GM21528 (cell line): Measurements from ENCODE around the gene VAMP2.

Experiments
- ATAC-seq: cut with Tn5 transposase; IDR thresholded peaks from one replicate; pipeline ENCODE4 v1.9.1; 2021; ENCODE audit warnings: mild to moderate bottlenecking, moderate library complexity; ENCODE audit not compliant: unreplicated experiment, low FRiP score

VAMP2 gene

DNA sequence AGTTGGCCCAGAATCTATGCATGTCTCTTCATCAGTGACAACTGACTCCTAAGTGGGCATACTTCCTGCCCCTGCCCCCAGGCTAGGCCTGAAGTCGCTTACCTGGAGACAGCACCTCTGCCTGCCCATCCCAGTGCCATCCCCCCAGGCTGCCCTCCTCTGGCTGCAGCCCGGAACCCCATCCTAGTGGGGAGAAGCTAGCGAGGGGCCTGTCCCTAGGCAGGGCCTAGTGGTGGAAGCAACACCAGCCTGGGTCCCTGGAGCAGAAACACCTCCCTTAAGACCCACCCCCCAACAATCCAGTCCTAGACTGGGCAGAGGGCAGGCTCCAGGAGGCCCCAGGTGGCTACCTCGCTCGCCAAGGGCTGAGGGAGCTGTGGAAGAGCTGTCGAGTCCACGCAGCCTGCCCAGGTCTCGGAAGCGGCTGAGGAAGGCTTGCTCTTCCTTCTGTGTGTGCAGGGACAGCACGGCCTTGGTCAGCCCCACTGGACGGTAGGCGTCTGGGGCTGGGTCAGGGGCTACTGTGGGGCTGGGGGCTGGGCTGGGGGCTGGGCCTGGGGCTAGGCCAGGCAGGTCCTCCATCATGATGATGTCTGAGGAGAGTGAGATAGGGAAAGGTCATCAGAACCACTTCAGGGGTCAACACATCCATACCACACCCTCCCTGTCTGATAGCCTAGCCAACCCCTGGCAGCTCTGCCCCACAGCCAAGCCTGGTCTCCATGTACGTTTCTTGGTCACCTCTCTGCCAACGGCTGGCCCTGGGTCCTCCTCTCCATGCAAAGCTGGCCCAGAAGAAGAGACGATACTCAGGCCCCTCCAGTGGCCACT lies 18.1 kb downstream of the VAMP2 start:
- no peak for ATAC-seq

DNA sequence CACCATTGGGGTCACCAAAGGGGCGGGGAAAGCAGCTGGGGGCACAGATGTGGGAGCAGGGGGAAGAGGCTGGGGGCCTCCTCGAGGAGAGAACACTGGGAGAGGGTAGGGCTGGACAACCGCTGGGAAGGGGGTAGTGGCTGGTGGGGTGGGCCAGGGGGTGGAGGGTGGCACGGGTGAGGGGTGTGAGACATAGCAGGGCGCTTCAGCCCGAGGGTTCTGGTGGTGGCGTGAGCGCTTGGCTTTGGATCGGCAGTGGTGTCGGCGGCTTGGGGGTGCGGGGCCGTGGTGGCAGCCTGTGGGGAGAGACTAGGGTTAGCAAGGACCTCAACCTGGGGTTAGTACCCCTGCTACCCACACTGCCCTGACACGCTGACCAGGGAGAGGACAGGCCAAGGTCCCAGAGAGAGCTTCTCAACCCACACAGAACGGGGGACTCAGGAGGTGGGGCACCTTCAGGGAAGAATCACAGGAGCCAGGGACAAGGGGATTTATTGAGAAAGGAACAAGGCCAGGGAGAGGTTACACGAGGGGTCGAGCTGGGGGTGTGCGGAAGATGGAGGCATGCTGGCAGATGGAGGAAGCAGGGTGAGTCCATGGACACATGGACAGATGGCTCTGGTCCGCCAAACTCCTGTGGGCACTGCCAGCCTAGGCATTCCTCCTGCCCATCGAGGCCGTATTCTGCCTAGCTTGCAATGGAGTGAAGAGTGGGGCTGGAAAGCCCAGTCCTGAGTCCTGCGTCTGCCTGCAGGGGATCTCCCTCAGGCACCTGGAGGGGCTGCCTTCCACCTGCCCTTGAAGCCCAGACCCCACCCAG lies 19.0 kb downstream of the VAMP2 start:
- no peak for ATAC-seq

DNA sequence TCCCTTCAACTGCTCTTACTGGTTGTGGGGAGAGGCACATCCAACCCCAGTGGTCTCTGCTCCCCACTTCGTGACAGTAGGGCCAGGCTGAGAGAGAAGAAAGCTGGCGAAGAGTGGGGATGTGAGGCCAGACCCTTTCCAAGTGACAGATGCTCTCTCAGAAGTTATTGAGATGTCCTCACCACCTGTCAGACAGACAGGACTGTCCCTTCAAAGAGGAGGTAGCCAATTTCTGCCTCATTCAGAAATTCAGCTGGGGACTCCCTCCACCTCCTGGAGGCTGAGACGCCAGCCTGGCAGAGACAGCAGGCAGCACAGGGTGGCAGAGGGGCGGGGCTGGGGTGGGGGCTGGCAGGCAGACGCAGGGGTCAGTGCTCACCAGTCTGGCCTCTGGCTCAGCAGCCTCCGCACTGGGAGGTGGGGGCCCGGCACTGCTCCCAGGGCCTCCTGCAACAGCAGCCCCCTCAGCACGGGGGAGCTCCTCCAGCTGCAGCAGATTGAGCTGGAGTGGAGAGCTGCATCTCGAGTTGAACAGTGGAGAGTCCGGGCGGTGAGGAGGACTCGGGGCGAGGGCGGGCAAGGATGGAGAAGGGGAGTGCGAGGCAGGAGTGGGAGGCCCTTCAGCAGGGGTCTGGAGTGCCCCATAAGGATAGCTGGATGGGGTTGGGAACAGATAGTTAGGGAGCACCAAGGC lies 19.7 kb downstream of the VAMP2 start:
- no peak for ATAC-seq

DNA sequence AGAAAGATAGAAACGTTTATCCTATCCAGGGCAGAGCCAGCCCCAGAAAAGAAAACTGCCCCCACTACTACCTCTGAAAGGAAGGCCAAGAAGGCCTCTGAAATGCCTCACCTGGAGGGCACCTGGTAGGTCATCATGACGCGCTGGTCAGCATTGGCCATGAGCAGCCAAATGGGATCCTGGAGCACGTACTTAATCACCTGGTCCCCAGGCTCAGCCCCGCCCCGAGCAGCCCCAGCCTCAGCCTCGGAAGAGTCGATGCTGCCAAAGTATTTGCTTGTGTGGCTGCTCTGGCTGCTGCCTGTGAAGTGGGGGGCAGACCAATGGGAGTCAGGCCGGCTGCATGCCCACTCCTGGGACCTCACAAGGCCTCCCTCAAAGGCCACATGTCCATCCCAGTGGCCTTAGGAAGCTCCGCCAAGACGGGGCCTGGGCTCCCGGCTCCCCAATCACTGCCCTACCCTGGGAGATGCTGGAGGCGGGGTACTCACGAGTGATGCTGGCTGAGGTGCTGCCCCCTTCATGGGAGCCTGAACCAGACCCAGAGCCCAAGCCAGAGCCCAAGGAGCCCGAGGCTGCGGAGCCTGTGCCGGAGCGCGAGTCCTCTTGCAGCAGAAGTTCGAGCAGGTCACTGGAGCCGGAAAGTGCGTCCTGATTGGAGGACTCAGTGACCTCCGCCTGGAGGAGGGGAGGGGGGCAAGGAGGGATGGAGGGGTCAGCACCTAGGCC lies 20.4 kb downstream of the VAMP2 start:
- no peak for ATAC-seq

DNA sequence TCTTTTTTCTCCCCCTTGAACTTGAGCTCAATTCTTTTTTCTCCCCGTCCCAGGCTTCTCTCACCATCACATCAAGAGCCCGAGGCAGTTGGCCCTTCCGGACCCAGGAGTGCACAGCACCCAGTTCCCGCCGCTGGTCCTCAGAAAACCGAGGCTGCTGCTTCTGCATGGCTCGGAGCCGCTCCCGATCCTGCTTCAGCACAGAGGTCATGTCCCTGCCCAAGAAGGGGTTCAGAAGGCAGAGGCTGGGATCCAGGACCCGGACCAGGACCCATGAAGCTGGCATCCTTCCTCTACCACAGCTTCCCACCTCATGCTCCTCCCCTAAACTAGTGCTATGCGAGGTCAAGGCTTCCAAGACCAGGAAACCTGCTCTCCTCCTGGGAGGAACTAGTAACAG lies 21.0 kb downstream of the VAMP2 start:
- no peak for ATAC-seq

DNA sequence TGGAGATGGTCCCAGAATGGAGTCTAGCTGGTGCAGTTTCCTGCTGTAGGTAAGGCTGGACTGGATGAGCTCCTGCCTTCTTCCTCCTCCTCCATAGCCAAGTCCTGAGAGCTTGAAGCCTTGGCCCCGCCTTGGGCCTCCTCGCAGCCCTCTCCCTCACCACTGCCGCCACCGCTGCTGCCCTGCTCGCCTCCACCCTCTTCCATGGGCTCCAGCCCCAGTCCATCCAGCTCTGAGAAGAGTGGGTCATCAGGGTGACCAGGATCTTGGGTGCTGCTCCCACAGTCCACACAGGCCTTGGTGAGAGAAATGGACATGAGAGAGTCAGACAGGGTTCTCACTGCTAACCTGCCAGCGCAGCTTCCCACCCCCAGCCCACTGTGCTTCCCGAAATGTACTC lies 21.7 kb downstream of the VAMP2 start:
- no peak for ATAC-seq

DNA sequence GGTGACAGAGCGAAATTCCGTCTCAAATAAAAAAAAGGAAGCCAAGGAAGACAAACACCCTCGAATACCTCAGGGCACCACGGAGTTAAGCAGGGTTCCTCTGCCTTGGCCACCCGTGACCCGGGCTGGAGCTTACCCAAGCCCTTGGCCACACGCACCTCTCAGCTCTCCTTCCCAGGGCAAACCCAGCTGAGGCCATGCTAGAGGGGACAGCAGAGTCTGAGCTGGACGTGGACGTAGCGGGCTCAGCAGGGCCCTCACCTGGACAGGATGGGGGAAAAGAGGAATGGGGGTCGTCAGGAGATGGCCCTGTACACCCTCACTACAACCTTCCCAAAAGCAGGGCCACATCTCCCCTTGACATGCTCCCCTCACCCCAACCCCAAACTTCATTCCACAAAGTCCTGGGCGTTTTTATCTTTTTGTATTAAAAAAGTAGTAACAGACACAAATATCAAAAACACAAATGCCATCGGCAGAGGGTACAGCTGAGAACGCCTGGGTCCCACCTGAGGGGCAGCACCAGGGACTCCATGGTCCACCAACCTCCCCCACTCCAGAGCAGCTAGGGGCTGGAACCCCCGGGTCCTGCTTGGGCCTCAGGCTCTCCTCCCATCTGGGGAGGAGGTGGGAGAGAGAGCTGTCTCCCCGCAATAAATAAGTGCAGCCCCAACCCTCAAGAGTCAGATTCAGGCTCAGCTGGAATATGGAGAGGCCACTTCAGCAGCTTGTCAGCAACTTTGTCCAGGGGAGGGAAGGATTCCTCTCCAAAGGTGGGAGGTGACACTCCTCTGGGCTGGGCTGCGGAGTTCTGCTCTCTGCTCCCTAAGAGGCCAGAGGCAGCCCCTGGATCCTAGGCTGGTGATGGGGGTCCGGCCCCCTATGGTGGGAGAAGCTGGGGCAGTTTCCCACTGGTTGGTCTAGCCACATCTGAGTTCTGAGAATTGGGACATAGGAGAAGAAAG lies 22.4 kb downstream of the VAMP2 start:
- no peak for ATAC-seq

DNA sequence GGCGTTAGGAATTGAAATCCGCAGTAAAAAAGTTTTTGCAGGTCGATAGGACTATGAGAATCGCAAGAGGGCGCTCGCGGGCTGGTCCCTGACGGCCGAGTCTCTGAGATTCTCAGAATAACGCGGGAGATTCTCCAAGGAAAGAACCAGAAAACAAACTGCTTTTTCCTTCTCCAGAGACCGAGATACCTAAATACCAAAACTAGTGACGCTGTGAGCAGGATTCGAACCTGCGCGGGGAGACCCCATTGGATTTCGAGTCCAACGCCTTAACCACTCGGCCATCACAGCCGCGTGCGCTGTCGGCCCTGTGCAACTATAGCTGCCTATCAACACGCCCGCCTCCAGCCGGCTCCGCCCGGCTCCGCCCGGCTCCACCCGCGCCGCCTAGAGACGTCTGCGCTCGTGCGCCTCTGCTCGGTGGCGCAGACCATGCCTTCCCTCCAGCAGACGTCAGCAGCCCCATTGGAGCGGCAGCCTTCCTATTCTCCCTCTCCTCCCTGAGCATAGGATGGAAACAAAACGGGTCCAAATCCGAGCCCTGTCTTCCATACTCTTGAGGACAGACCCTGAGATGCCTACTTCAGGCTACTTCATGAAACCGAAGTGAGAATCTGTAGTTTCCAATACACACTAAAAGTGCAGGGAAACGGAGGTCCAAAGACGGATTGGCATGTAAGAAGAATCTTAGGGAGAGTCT lies 23.9 kb downstream of the VAMP2 start:
- ATAC-seq, result peak; percentile 69

DNA sequence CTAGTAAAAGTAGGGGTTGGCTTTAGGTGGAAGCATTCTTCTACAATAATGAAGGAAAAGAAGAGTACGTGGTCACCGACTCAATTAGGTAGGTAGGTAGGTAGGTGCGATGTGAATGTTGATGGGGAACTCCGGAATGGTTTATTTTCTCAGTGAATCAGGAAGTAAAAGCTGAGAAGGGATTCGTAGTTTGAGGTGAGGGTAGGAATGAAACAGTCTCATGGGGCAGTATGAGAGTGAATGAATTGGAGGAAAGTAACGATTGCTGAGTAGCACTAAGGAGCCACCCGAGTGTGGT lies 24.4 kb downstream of the VAMP2 start:
- no peak for ATAC-seq

DNA sequence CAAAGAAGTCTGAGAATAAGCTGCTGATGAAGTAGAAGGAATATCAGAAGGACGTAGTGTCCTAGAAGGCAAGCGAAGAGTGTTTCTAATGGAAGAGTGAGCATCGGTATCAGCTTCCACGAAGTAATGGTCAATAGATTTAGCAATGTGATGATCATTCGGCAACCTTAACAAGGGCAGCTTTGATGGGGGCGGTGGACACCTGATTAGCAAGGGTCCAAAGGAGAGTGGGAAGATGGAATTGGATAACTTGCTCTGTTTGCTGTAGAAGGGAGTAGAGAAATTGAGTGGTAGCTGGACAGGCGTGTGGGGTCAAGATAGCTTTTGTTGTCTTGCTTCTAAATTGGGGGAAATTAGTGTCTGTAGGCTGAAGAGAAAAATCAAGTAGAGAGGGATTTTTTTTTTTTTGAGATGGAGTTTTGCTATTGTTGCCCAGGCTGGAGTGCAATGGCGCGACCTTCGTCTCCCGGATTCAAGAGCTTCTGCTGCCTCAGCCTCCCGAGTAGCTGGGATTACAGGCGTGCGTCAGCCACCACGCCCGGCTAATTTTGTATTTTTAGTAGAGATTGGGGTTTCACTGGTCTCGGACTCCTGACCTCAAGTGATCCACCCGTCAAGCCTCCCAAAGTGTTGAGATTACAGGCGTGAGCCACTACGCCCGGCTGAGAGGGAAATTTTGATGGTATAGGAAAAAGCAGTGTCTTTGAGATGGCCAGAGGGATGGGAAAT lies 24.9 kb downstream of the VAMP2 start:
- no peak for ATAC-seq

DNA sequence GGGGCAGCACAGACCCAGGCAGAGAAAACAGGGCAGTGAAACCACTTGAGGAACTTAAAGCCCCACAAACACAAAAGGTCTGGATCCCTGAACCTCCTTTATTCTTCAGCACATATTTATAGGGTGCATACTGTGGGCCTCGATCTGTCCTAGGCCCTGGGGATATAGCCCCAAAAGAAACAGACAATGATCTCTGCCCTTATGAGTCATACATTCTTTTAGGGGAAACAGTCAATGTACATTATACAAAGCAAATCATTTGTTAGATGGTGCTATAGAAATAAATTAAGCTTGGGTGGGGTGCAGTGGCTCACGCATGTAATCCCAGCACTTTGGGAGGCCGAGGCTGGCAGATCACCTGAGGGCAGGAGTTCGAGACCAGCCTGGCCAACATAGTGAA lies 28.8 kb downstream of the VAMP2 start:
- no peak for ATAC-seq

DNA sequence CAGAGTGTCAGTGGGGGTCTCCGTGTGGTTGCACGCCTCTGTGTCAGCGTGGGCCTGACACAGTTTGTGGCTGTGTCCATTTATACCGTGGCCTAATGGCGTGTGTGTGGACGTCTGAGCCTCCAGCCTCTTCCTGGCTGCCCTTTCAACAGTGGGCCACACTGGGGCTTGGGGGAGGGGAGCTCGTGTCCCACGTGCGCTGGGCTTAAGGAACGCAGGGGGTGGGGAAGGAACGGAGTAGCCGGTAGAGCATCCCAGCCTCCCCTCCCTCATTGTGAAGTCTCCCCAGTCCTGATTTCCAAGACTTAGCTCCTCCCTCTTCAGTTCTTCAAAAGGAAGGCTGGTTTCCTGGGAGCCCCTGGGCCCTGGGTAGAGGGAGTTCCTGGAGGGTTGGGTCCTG lies 29.3 kb downstream of the VAMP2 start:
- ATAC-seq, result no peak

DNA sequence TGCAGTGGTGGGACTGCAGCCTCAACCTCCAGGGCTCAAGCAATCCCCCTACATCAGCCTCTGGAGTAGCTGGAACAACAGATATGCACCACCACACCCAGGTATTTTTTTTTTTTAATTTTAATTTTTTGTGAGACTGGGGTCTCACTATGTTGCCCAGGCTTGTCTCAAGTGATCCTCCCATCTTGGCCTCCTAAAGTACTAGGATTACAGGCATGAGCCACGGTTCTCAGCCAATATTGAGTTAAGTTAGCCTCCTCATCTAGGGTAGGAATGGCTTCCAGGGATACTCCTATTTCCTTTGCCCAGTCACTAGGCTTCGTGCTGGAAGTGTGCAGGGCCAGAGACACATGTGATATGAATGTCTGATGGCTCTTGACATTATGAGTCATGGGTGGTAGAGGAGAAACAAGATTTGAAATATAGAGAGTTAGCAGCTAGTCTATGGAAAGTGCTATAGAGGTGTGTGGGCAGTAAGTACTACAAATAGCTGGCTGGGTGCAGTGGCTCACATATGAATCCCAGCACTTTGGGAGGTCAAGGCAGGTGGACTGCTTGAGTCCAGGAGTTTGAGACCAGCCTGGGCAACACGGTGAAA lies 30.8 kb downstream of the VAMP2 start:
- ATAC-seq, result no peak

DNA sequence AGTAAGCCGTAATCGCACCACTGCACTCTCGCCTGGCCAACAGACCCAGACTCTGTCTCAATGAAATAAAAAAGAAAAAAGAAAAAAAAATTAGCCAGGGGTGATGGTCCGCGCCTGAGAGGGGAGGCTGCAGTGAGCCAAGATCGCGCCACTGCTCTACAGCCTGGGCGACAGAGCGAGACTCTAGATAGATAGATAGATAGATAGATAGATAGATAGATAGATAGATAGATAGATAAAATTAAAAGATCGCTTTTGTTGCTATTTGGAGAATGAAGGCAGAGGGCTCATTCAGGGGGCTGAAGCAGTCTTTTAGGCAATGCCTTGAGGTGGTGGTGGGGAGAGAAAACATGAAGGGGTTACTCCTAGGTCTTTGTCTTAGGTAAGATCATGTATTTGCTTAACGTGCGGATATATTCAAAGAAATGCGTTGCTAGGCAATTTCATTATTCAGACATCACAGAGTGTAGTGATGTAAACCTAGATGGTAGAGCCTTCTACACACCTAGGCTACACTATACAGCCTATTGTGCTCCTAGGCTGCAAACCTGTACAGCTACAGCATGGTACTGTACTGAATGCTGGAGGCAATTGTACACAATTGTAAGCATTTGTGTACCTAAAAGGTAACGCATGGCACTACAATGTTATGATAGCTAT lies 34.5 kb downstream of the VAMP2 start:
- no peak for ATAC-seq

DNA sequence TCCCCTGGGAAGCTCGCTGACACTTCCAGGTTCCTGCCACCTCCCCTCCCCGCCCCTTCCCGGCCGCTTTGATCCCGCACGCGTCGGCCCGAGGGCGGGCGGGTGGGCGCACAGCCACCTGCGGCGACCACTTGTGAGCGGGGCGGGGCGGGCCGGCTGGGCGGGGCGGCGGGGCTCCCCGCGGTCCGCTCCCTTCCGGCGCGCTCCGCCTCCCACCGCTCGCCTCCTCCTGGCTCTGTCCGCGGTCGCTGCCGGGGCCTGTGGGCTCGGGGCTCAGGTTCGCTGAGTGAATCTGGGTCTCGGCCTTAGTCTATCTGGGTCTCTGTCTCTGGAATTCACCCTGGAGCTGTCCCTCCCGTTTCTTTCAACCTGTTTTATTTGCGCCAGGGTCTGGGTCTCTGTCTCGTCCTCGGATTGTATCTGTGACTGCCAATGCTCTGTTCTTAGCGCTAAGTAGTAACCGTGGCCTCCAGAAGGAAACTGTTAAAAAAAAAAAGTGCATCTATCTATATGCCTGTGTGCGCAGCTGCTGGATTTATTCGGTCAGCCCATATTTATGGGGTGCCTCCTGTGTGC lies 36.2 kb downstream of the VAMP2 start:
- ATAC-seq, result no peak

DNA sequence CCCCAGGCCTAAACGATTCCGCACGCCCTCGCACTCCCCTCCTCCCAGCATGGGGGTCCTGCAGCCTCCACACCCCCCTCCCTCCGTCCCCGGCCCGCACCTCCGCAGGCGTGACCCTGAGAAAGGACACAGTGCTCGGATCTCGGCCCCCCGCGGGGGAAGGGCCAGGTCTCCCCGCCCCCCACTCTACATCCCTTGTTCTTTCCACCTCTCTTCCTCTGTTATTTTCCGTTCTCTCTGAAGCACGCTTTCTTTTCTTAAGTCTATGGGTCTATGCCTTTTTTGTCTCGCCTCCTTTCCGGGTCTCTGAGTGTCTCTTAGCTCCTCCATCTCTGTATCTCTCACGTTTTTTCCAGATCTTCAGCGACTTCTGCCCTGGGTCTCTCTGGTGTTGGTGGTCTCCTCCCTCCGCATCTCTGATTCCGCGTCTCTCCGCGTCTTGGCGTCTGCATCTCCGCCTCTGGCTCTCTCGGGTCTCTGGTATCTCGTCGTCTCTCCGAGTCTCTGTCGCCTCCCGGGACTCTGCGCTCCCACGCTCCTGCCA lies 36.7 kb downstream of the VAMP2 start:
- no peak for ATAC-seq
